ENCODE data around the gene STRBP.

- TF ChIP-seq EZH2 (IDR thresholded peaks at IDR 0.05; ENCODE audit: low read depth), result no peak
- TF ChIP-seq, protein P1, sequence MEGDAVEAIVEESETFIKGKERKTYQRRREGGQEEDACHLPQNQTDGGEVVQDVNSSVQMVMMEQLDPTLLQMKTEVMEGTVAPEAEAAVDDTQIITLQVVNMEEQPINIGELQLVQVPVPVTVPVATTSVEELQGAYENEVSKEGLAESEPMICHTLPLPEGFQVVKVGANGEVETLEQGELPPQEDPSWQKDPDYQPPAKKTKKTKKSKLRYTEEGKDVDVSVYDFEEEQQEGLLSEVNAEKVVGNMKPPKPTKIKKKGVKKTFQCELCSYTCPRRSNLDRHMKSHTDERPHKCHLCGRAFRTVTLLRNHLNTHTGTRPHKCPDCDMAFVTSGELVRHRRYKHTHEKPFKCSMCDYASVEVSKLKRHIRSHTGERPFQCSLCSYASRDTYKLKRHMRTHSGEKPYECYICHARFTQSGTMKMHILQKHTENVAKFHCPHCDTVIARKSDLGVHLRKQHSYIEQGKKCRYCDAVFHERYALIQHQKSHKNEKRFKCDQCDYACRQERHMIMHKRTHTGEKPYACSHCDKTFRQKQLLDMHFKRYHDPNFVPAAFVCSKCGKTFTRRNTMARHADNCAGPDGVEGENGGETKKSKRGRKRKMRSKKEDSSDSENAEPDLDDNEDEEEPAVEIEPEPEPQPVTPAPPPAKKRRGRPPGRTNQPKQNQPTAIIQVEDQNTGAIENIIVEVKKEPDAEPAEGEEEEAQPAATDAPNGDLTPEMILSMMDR (conservative IDR thresholded peaks at IDR 0.05), result no peak
Observed at GRCh38 chr9:123246534-123246933, 21.9 kb downstream of the STRBP start.

All from PC-9 (cell line).